K562 (cell line): ENCODE data around the gene EPX. TPM values are rescaled to one million over a fixed set of nuclear protein-coding genes. Genes with fewer than 3 reads are reported as not detected.
A peak's percentile ranks its signal among the peaks of the same experiment; 100 is the strongest.

ENCODE experiments used
- BACH1 ChIP-seq: fragments of 200-800 bp; sonication (Bioruptor generic); IDR thresholded peaks from 2 replicates; pipeline ENCODE4 v1.6.1; 2016; ENCODE audit warnings: missing genetic modification characterization, missing compliant biosample characterization
- BCLAF1 ChIP-seq, 2 experiments: fragments of 450-650 bp in 1 of 2; IDR thresholded peaks; 2 replicates each; pipeline ENCODE4 v1.6.1; 2011 to 2017; ENCODE audit warnings: low read depth in 2 of 2, antibody characterized with exemption in 1 of 2, borderline replicate concordance in 1 of 2, low read length in 1 of 2, mild to moderate bottlenecking in 1 of 2, mixed read lengths in 1 of 2; ENCODE audit not compliant: control insufficient read depth in 1 of 2
- COPS2 ChIP-seq: fragments of 450-650 bp; conservative IDR thresholded peaks from 2 replicates; pipeline ENCODE4 v1.6.1; 2016; ENCODE audit warnings: mild to moderate bottlenecking, moderate library complexity
- GATAD2B ChIP-seq: fragments of 450-650 bp; IDR thresholded peaks from 2 replicates; pipeline ENCODE4 v1.6.1; 2017; ENCODE audit warnings: mild to moderate bottlenecking, borderline replicate concordance
- ID3 ChIP-seq, 2 experiments: fragments of 250-450 bp in 1 of 2; fragments of 450-650 bp in 1 of 2; sonication (Bioruptor Pico) in 1 of 2; IDR thresholded peaks; 2 replicates each; pipeline versions ENCODE4 v1.6.1 to v1.8.0; 2016 to 2021; ENCODE audit warnings: mild to moderate bottlenecking in 2 of 2, moderate library complexity in 2 of 2, missing compliant biosample characterization in 1 of 2, missing genetic modification characterization in 1 of 2
- NR0B1 ChIP-seq: fragments of 450-650 bp; IDR thresholded peaks from one replicate; pipeline ENCODE4 v1.6.1; 2018; ENCODE audit warnings: mild to moderate bottlenecking, moderate library complexity; ENCODE audit not compliant: partially characterized antibody
- PCBP1 ChIP-seq: fragments of 200-400 bp; formaldehyde crosslinking; IDR thresholded peaks from 2 replicates; pipeline ENCODE4 v1.6.1; 2018; ENCODE audit warnings: mild to moderate bottlenecking, low read depth, low read length; ENCODE audit not compliant: poor library complexity, severe bottlenecking
- PHF20 ChIP-seq: fragments of 450-650 bp; IDR thresholded peaks from 2 replicates; pipeline ENCODE4 v1.6.1; 2018; ENCODE audit not compliant: partially characterized antibody
- SIRT6 ChIP-seq: IDR thresholded peaks from one replicate; pipeline ENCODE4 v1.6.1; 2012; ENCODE audit warnings: low read depth, mild to moderate bottlenecking, control low read depth, inconsistent platforms, low read length, moderate library complexity
- SMARCC2 ChIP-seq: fragments of 450-650 bp; IDR thresholded peaks from 2 replicates; pipeline ENCODE4 v1.6.1; 2017; ENCODE audit warnings: antibody characterized with exemption, moderate library complexity, mild to moderate bottlenecking, low read depth
- SP1 ChIP-seq: sonication (generic); formaldehyde crosslinking; IDR thresholded peaks from 2 replicates; pipeline ENCODE4 v1.8.1; 2022; ENCODE audit warnings: mild to moderate bottlenecking, missing genetic modification reagents
- SRSF1 ChIP-seq: fragments of 200-400 bp; formaldehyde crosslinking; IDR thresholded peaks from 2 replicates; pipeline ENCODE4 v1.6.1; 2017; ENCODE audit warnings: mild to moderate bottlenecking, low read depth, low read length, moderate library complexity
- XRCC3 ChIP-seq: fragments of 450-650 bp; IDR thresholded peaks from 2 replicates; pipeline ENCODE4 v1.6.1; 2017; ENCODE audit warnings: mild to moderate bottlenecking, moderate library complexity
- ZC3H11A ChIP-seq: IDR thresholded peaks from 2 replicates; pipeline ENCODE4 v1.6.1; 2012; ENCODE audit warnings: low read depth, low read length, improper control_type of control experiment
- ZFPM2 ChIP-seq: fragments of 250-450 bp; sonication (Bioruptor Pico); IDR thresholded peaks from 2 replicates; pipeline ENCODE4 v1.5.1; 2022; ENCODE audit warnings: mild to moderate bottlenecking
- ZNF24 ChIP-seq: fragments of 450-650 bp; IDR thresholded peaks from 2 replicates; pipeline ENCODE4 v1.6.1; 2016
- ZNF277 ChIP-seq: fragments of 250-450 bp; sonication (Bioruptor Pico); IDR thresholded peaks from 2 replicates; pipeline ENCODE4 v1.8.0; 2022; ENCODE audit warnings: inconsistent platforms, mild to moderate bottlenecking, moderate library complexity, borderline replicate concordance
- ZNF512 ChIP-seq: IDR thresholded peaks from 2 replicates; pipeline ENCODE4 v1.6.1; 2016; ENCODE audit warnings: missing genetic modification characterization, missing compliant biosample characterization
- polyA plus RNA-seq, 8 experiments: library from polyadenylated mRNA; depleted of rRNA in 4 of 8; stranded (reverse) in 5 of 8; unstranded in 3 of 8; fragments of >200 nt; fragmentation: Nextera tagmentation in 2 of 8; fragmentation: Illumina TruSeq in 1 of 8; extraction: Ambion mirVana in 2 of 8; extraction: Trizol in 1 of 8; gene quantifications; 2 replicates each; pipeline versions ENCODE4 v1.2.1 to v1.2.3, GENCODE V29; 2011 to 2014; ENCODE audit warnings: inconsistent platforms in 1 of 8, missing spikeins in 1 of 8
- total RNA-seq, 7 experiments: library from RNA; depleted of rRNA in 6 of 7; stranded (reverse); fragments of >200 nt in 6 of 7; fragmentation: Illumina TruSeq in 2 of 7; extraction: Trizol in 2 of 7; gene quantifications; 2 replicates each; pipeline versions ENCODE4 v1.2.1 to v1.2.3, GENCODE V29; 2011 to 2021; ENCODE audit warnings: low replicate concordance in 1 of 7

Gene EPX
- total and polyA plus RNA-seq, 9 of the 15 experiments (the other 6 are each of a cell fraction or from before 2014, with no cell fraction given): 0.07 to 0.33 (median 0.19) TPM; not detected in 3

GRCh38 chr17:58219007-58219788 lies 26.7 kb downstream of the EPX start, which contains the start of gene MKS1 (continued):
- TF ChIP-seq NR0B1: no peak
- TF ChIP-seq SP1 (CRISPR knock-in tag): peak; percentile 37; the same call in 1 of the 2 replicates
- no peak for TF ChIP-seq BCLAF1 (IDR thresholded peaks at IDR 0.05; ENCODE audit: borderline replicate concordance in 1 of 2, control insufficient read depth in 1 of 2, low read depth in 2 of 2, low read length in 1 of 2)
- TF ChIP-seq ZNF512: no peak
- no peak for TF ChIP-seq XRCC3
- no peak for TF ChIP-seq SRSF1
- TF ChIP-seq PCBP1: no peak
- TF ChIP-seq ZNF24: no peak
- no peak for TF ChIP-seq ZFPM2 (CRISPR knock-in tag)
- TF ChIP-seq BACH1: 0 out of 2 replicates have a peak, but pooled peaks have one; percentile 65
- TF ChIP-seq SIRT6: no peak
- TF ChIP-seq PHF20: peak; percentile 92
- no peak for TF ChIP-seq GATAD2B
- no peak for TF ChIP-seq ZNF277 (CRISPR knock-in tag)
- no peak for TF ChIP-seq ZC3H11A
- no peak for TF ChIP-seq ID3 (CRISPR knock-in tag; IDR thresholded peaks at IDR 0.05)
- no peak; the same call in 1 of the 2 replicates for TF ChIP-seq ID3 (tag; IDR thresholded peaks at IDR 0.05)
- TF ChIP-seq SMARCC2: no peak
- no peak for TF ChIP-seq COPS2
